K562 (cell line): ENCODE data around the gene LRRC1. TPM values are rescaled to one million over a fixed set of nuclear protein-coding genes. Genes with fewer than 3 reads are reported as not detected.

Source experiments
- ATAC-seq: fragments of 200-7000 bp; cut with Tn5 transposase; 3 replicates; pipeline ENCODE4 v1.9.1; 2020; ENCODE audit warnings: moderate library complexity
- BruUV-seq: library from RNA; stranded (reverse); fragments of 400-500 nt; replicated peaks from 2 replicates; lab custom pipeline; 2021; lab: Mats Ljungman, UMichigan
- CTCF ChIA-PET: fragments of 300-600 bp; formaldehyde crosslinking; extraction: SDS; loops from one replicate; lab custom pipeline; 2021; ENCODE audit warnings: low intra/inter-chr PET ratio; lab: Yijun Ruan, JAX
- POLR2A ChIA-PET: fragments of 300-600, 350-650 bp; sonication (Branson Sonifier 250); formaldehyde crosslinking; extraction: SDS; loops from one replicate; lab custom pipeline; 2021; ENCODE audit warnings: antibody characterized with exemption, inconsistent platforms; lab: Yijun Ruan, JAX
- DNase-seq, 4 experiments: peaks; one replicate each; pipeline versions ENCODE4 v3.0.0 to v3.0.0-alpha.2; 2011 to 2018; ENCODE audit warnings: low spot score in 3 of 4, mixed read lengths in 3 of 4; ENCODE audit errors: extremely low read depth in 1 of 4
- FAIRE-seq: peaks from 2 replicates; lab custom pipeline; 2011; peaks lifted over from hg19 to GRCh38; lab: Jason Lieb, UNC
- H2AFZ ChIP-seq: 2 replicates; pipeline ENCODE4 v1.6.0; 2011; ENCODE audit warnings: low read depth, low read length, control low read depth, inconsistent platforms
- H3K27ac ChIP-seq: fragments of 200-600 bp; 3 replicates; pipeline ENCODE4 v1.8.0; 2011; ENCODE audit warnings: low read depth, mild to moderate bottlenecking, control low read depth, inconsistent platforms, low read length, moderate library complexity, mixed read lengths; ENCODE audit errors: extremely low read depth
- H3K27me3 ChIP-seq, 2 experiments: fragments of 300-600 bp in 1 of 2; 2 replicates in 1 of 2; 3 replicates in 1 of 2; pipeline versions ENCODE4 v1.6.0 to v1.8.0; 2011; ENCODE audit warnings: inconsistent platforms in 2 of 2, low read length in 2 of 2, mild to moderate bottlenecking in 1 of 2, mixed read lengths in 1 of 2, moderate library complexity in 1 of 2; ENCODE audit not compliant: control insufficient read depth in 2 of 2, insufficient read depth in 2 of 2
- H3K36me3 ChIP-seq: fragments of 300-600 bp; 3 replicates; pipeline ENCODE4 v1.8.0; 2011; ENCODE audit warnings: mild to moderate bottlenecking, low read length, inconsistent platforms; ENCODE audit not compliant: control insufficient read depth, insufficient read depth
- H3K4me1 ChIP-seq, 2 experiments: fragments of 200-600 bp in 1 of 2; replicated peaks in 1 of 2; 2 replicates in 1 of 2; 3 replicates in 1 of 2; pipeline versions ENCODE4 v1.5.1 to v1.8.0; 2011; ENCODE audit warnings: inconsistent platforms in 2 of 2, low read length in 2 of 2, mild to moderate bottlenecking in 1 of 2, mixed read lengths in 1 of 2, moderate library complexity in 1 of 2; ENCODE audit not compliant: control insufficient read depth in 2 of 2, insufficient read depth in 2 of 2
- H3K4me2 ChIP-seq: 2 replicates; pipeline ENCODE4 v1.6.1; 2011; ENCODE audit warnings: low read length, control low read depth, inconsistent platforms, mixed read lengths; ENCODE audit not compliant: insufficient read depth
- H3K4me3 ChIP-seq: fragments of 200-600 bp; sonication (generic), shearing (Covaris generic); 2 replicates; pipeline ENCODE4 v1.5.1; 2016; ENCODE audit warnings: control low read depth, inconsistent platforms
- H3K79me2 ChIP-seq: fragments of 200-600 bp; 3 replicates; pipeline ENCODE4 v1.8.0; 2011; ENCODE audit warnings: low read length, inconsistent platforms; ENCODE audit not compliant: control insufficient read depth, insufficient read depth
- H3K9ac ChIP-seq, 2 experiments: 2 replicates each; pipeline versions ENCODE4 v1.6.0 to v1.6.1; 2011; ENCODE audit warnings: low read depth in 2 of 2, low read length in 2 of 2, control low read depth in 1 of 2, inconsistent platforms in 1 of 2, mild to moderate bottlenecking in 1 of 2, mixed read lengths in 1 of 2; ENCODE audit not compliant: insufficient read depth in 1 of 2
- H3K9me1 ChIP-seq: one replicate; pipeline ENCODE4 v1.6.0; 2011; ENCODE audit warnings: inconsistent platforms, mild to moderate bottlenecking, low read length, moderate library complexity; ENCODE audit not compliant: control insufficient read depth, insufficient read depth
- H3K9me3 ChIP-seq: replicated peaks from 2 replicates; pipeline ENCODE4 v1.5.1; 2011; ENCODE audit warnings: low read depth, low read length, inconsistent platforms; ENCODE audit not compliant: control insufficient read depth, insufficient read depth
- H4K20me1 ChIP-seq: replicated peaks from 2 replicates; pipeline ENCODE4 v1.6.1; 2011; ENCODE audit warnings: low read length, inconsistent platforms, mixed read lengths; ENCODE audit not compliant: control insufficient read depth, insufficient read depth
- ARHGAP35 ChIP-seq: fragments of 450-650 bp; IDR thresholded peaks from 2 replicates; pipeline ENCODE4 v1.6.1; 2018; ENCODE audit not compliant: partially characterized antibody
- CTBP1 ChIP-seq: fragments of 450-650 bp; IDR thresholded peaks from 2 replicates; pipeline ENCODE4 v1.6.1; 2016; ENCODE audit warnings: borderline replicate concordance
- E2F6 ChIP-seq, 2 experiments: IDR thresholded peaks; 2 replicates each; pipeline ENCODE4 v1.6.1; 2011; ENCODE audit warnings: borderline replicate concordance in 1 of 2, control low read depth in 1 of 2, low read depth in 1 of 2, low read length in 1 of 2, mild to moderate bottlenecking in 1 of 2, mixed read lengths in 1 of 2, moderate library complexity in 1 of 2; ENCODE audit not compliant: insufficient read depth in 1 of 2, insufficient read length in 1 of 2, poor library complexity in 1 of 2, severe bottlenecking in 1 of 2; ENCODE audit errors: extremely low read depth in 1 of 2
- ELF4 ChIP-seq: fragments of 450-650 bp; formaldehyde crosslinking; IDR thresholded peaks from 2 replicates; pipeline ENCODE4 v1.4.0; 2022; ENCODE audit warnings: missing genetic modification characterization
- KLF6 ChIP-seq: fragments of 250-450 bp; sonication (Bioruptor Pico); IDR thresholded peaks from 2 replicates; pipeline ENCODE4 v1.4.0; 2020; ENCODE audit warnings: mild to moderate bottlenecking, moderate library complexity, borderline replicate concordance
- MYNN ChIP-seq, 2 experiments: sonication (generic); formaldehyde crosslinking in 1 of 2; IDR thresholded peaks; 2 replicates each; pipeline versions ENCODE4 v1.5.0 to v1.6.1; 2016 to 2020; ENCODE audit warnings: antibody characterized with exemption in 1 of 2, missing genetic modification reagents in 1 of 2
- NCOA2 ChIP-seq, 2 experiments: fragments of 450-650 bp; IDR thresholded peaks; 2 replicates each; pipeline ENCODE4 v1.6.1; 2018; ENCODE audit warnings: mild to moderate bottlenecking in 2 of 2, moderate library complexity in 1 of 2; ENCODE audit not compliant: partially characterized antibody in 2 of 2
- NEUROD1 ChIP-seq: fragments of 150-350 bp; IDR thresholded peaks from 2 replicates; pipeline ENCODE4 v1.6.1; 2014; ENCODE audit warnings: borderline replicate concordance, low read length, low read depth; ENCODE audit not compliant: partially characterized antibody
- PRMT5 ChIP-seq: sonication (generic); formaldehyde crosslinking; IDR thresholded peaks from 2 replicates; pipeline ENCODE4 v1.5.0; 2020; ENCODE audit warnings: missing genetic modification reagents
- SP1 ChIP-seq: sonication (generic); formaldehyde crosslinking; IDR thresholded peaks from 2 replicates; pipeline ENCODE4 v1.8.1; 2022; ENCODE audit warnings: mild to moderate bottlenecking, missing genetic modification reagents
- SRSF9 ChIP-seq: fragments of 200-400 bp; formaldehyde crosslinking; IDR thresholded peaks from 2 replicates; pipeline ENCODE4 v1.6.1; 2017; ENCODE audit warnings: low read depth, low read length, borderline replicate concordance
- TAF15 ChIP-seq: fragments of 200-400 bp; formaldehyde crosslinking; IDR thresholded peaks from 2 replicates; pipeline ENCODE4 v1.6.1; 2017; ENCODE audit warnings: mild to moderate bottlenecking, low read depth, low read length, moderate library complexity
- TBL1XR1 ChIP-seq, 2 experiments: IDR thresholded peaks; 2 replicates each; pipeline ENCODE4 v1.6.1; 2012; ENCODE audit warnings: improper control_type of control experiment in 2 of 2, low read length in 2 of 2, mild to moderate bottlenecking in 1 of 2
- ZFP30 ChIP-seq: fragments of 250-450 bp; sonication (Bioruptor Pico); IDR thresholded peaks from 2 replicates; pipeline ENCODE4 v1.8.0; 2022; ENCODE audit warnings: moderate library complexity, mild to moderate bottlenecking, inconsistent platforms, borderline replicate concordance
- ZNF766 ChIP-seq: fragments of 200-800 bp; sonication (Bioruptor generic); conservative IDR thresholded peaks from 2 replicates; pipeline ENCODE4 v1.6.1; 2016; ENCODE audit warnings: missing genetic modification characterization, missing compliant biosample characterization
- WGBS: fragments of 100-300 bp; shearing (Covaris generic); methylation state at CpG from one replicate; pipeline ENCODE4 v1.1.6; 2016; ENCODE audit warnings: low coverage, mixed read lengths; ENCODE audit not compliant: insufficient coverage; ENCODE audit errors: missing lambda C conversion rate; 5-methylcytosine and 5-hydroxymethylcytosine counted together
- in situ Hi-C: fragments of 300-500 bp; cut with MboI; formaldehyde crosslinking; loops from 4 replicates; pipeline ENCODE4 v1.15.0; 2018; ENCODE audit warnings: inconsistent platforms, mixed read lengths
- intact Hi-C: fragments of 100-400 bp; cut with micrococcal nuclease; formaldehyde crosslinking; loops from 2 replicates; pipeline ENCODE4 v1.14.2; 2022
- polyA plus RNA-seq, 8 experiments: library from polyadenylated mRNA; depleted of rRNA in 4 of 8; stranded (reverse) in 5 of 8; unstranded in 3 of 8; fragments of >200 nt; fragmentation: Nextera tagmentation in 2 of 8; fragmentation: Illumina TruSeq in 1 of 8; extraction: Ambion mirVana in 2 of 8; extraction: Trizol in 1 of 8; gene quantifications; 2 replicates each; pipeline versions ENCODE4 v1.2.1 to v1.2.3, GENCODE V29; 2011 to 2014; ENCODE audit warnings: inconsistent platforms in 1 of 8, missing spikeins in 1 of 8
- total RNA-seq, 7 experiments: library from RNA; depleted of rRNA in 6 of 7; stranded (reverse); fragments of >200 nt in 6 of 7; fragmentation: Illumina TruSeq in 2 of 7; extraction: Trizol in 2 of 7; gene quantifications; 2 replicates each; pipeline versions ENCODE4 v1.2.1 to v1.2.3, GENCODE V29; 2011 to 2021; ENCODE audit warnings: low replicate concordance in 1 of 7

LRRC1 gene
- total and polyA plus RNA-seq, 9 of the 15 experiments (the other 6 are each of a cell fraction or from before 2014, with no cell fraction given): not detected

GRCh38 chr6:53801022-53801421 lies 6.2 kb downstream of the LRRC1 start:
- Histone ChIP-seq H3K79me2 (no peaks in the 10 kb centered on the region), H3K4me1 (no peaks in the 10 kb centered on the region), H3K9ac (no peak overlapping the region), H3K9me1 (no peaks in the 10 kb centered on the region), H3K9me3 (no peaks in the 10 kb centered on the region), H4K20me1 (no peaks in the 10 kb centered on the region), H3K36me3 (no peaks in the 10 kb centered on the region), H3K27ac (no peak overlapping the region), H3K4me2 (no peak overlapping the region), H3K4me3 (no peak overlapping the region)
- DNase-seq: no peak
- ATAC-seq: no peak
- intact Hi-C loops: no loop called here
- WGBS: 0% methylated on average over 1 of the region's 1 CpG
- in situ Hi-C loops: no loop called here
- FAIRE-seq: no peak
- POLR2A ChIA-PET: no interaction called here
- CTCF ChIA-PET: no interaction called here
- BruUV-seq: no TSS peak
- TF ChIP-seq TAF15: no peak
- TF ChIP-seq NCOA2 (IDR thresholded peaks at IDR 0.05; ENCODE audit: partially characterized antibody in 2 of 2): no peak
- TF ChIP-seq CTBP1: no peak
- no peak for TF ChIP-seq NEUROD1
- TF ChIP-seq ARHGAP35: no peak
- no peak for TF ChIP-seq TBL1XR1 (IDR thresholded peaks at IDR 0.05; ENCODE audit: low read length in 2 of 2)
- no peak for TF ChIP-seq PRMT5 (CRISPR knock-in tag)
- no peak for TF ChIP-seq ZNF766 (CRISPR knock-in tag)
- no peak for TF ChIP-seq E2F6 (IDR thresholded peaks at IDR 0.05; ENCODE audit: borderline replicate concordance in 1 of 2, extremely low read depth in 1 of 2, insufficient read depth in 1 of 2, insufficient read length in 1 of 2, low read depth in 1 of 2, low read length in 1 of 2, poor library complexity in 1 of 2, severe bottlenecking in 1 of 2)
- TF ChIP-seq MYNN (IDR thresholded peaks at IDR 0.05): no peak
- no peak for TF ChIP-seq MYNN (CRISPR knock-in tag; IDR thresholded peaks at IDR 0.05)
- no peak for TF ChIP-seq SP1 (CRISPR knock-in tag)
- no peak for TF ChIP-seq KLF6 (CRISPR knock-in tag)
- TF ChIP-seq ZFP30 (CRISPR knock-in tag): no peak
- no peak for TF ChIP-seq SRSF9
- no peak for TF ChIP-seq ELF4
- TF ChIP-seq, all 486 proteins: peak for 0
- Histone ChIP-seq H3K27me3 (peaks cover 2 to 4% of the 10 kb centered on the region in 2 experiments; a peak in 3 of 5 replicates), H2AFZ (no peak overlapping the region)
